Vagina (tissue), 2 donors: Measurements from ENCODE around the gene GORASP2.

Experiments
- CTCF ChIP-seq, 3 experiments: fragments of 450-650 bp in 2 of 3; fragments of 200-600 bp in 1 of 3; sonication (generic) in 1 of 3; IDR thresholded peaks; one replicate each; pipeline ENCODE4 v1.5.1; 2017 to 2019; ENCODE audit warnings: antibody characterized with exemption in 3 of 3, mild to moderate bottlenecking in 2 of 3, moderate library complexity in 2 of 3
- POLR2AphosphoS5 ChIP-seq, 2 donors: sonication (generic); formaldehyde crosslinking; IDR thresholded peaks; one replicate each; pipeline ENCODE4 v1.9.0; 2017; ENCODE audit warnings: antibody characterized with exemption in 2 of 2, mild to moderate bottlenecking in 2 of 2, low read depth in 1 of 2; ENCODE audit not compliant: insufficient read depth in 1 of 2

GRCh38 chr2:170942615-170943014, 13.6 kb downstream of the GORASP2 start:
- TF ChIP-seq CTCF (IDR thresholded peaks at IDR 0.05) (no peak), POLR2AphosphoS5 (IDR thresholded peaks at IDR 0.05; ENCODE audit: insufficient read depth in 1 of 2, low read depth in 1 of 2) (no peak)
